Kidney epithelial cell (primary cell): Measurements from ENCODE around the gene KEL. TPM values are rescaled to one million over a fixed set of nuclear protein-coding genes. Genes with fewer than 3 reads are reported as not detected.

Experiments
- DNase-seq: peaks from one replicate; pipeline ENCODE4 v3.0.0-alpha.2; 2010; ENCODE audit warnings: low read depth
- H3K27me3 ChIP-seq: 2 replicates; pipeline ENCODE4 v1.6.0; 2011; ENCODE audit warnings: low read length; ENCODE audit not compliant: control insufficient read depth, insufficient read depth
- H3K36me3 ChIP-seq: 2 replicates; pipeline ENCODE4 v1.5.1; 2011; ENCODE audit warnings: low read length; ENCODE audit not compliant: control insufficient read depth, insufficient read depth
- H3K4me3 ChIP-seq: 2 replicates; pipeline ENCODE4 v1.5.1; 2011; ENCODE audit warnings: low read depth, mild to moderate bottlenecking, control low read depth, low read length
- CTCF ChIP-seq: IDR thresholded peaks from 2 replicates; pipeline ENCODE4 v1.5.1; 2011; ENCODE audit warnings: mild to moderate bottlenecking, moderate library complexity, low read length, control low read depth, inconsistent platforms; ENCODE audit not compliant: insufficient read depth, poor library complexity, severe bottlenecking
- total RNA-seq: library from RNA; depleted of rRNA; stranded (reverse); fragments of >200 nt; gene quantifications from 2 replicates; pipeline ENCODE4 v1.2.3, GENCODE V29; 2015

The KEL gene
- total RNA-seq, 1 donor from 2014 or later = not detected

GRCh38 chr7:142894112-142894984, 67.8 kb downstream of the KEL start:
- Histone ChIP-seq H3K4me3 (no peak overlapping the region), H3K36me3 (no peaks in the 10 kb centered on the region), H3K27me3 (no peaks in the 10 kb centered on the region)
- no peak for DNase-seq
- TF ChIP-seq CTCF = no peak

- no peaks in the 10 kb centered on the region for H3K36me3 ChIP-seq
- DNase-seq = no peak
- no peak for TF ChIP-seq CTCF
- no peaks in the 10 kb centered on the region for H3K27me3 ChIP-seq
- H3K4me3 ChIP-seq = no peak overlapping the region
Observed at GRCh38 chr7:142892951-142893350, 69.2 kb downstream of the KEL start.

GRCh38 chr7:142891490-142892082, 70.6 kb downstream of the KEL start:
- Histone ChIP-seq H3K36me3 (no peaks in the 10 kb centered on the region), H3K4me3 (no peak overlapping the region), H3K27me3 (no peaks in the 10 kb centered on the region)
- TF ChIP-seq CTCF = no peak
- DNase-seq = no peak

Other genes starting within 250 kb of the KEL start
- gene PRSS1, start 212.9 kb downstream of the KEL start, total RNA-seq = 1.5 and 2.1 TPM in 2 replicates
- not detected in 2 replicates for gene PRSS2, start 191.4 kb downstream of the KEL start, total RNA-seq
- 3.3 and 7.7 TPM in 2 replicates for gene EPHB6, start 107.3 kb downstream of the KEL start, total RNA-seq
- 7.6 and 10.6 TPM in 2 replicates for gene TRPV6, start 76.6 kb downstream of the KEL start, total RNA-seq
- gene TRPV5, start 28.6 kb downstream of the KEL start, total RNA-seq = not detected in 2 replicates
- not detected in 2 replicates for gene LLCFC1, start 22.9 kb downstream of the KEL start, total RNA-seq
- not detected in 2 replicates for gene OR9A2, start 64.8 kb upstream of the KEL start, total RNA-seq
- gene OR6V1, start 90.0 kb upstream of the KEL start, total RNA-seq = not detected in 2 replicates
- not detected in 2 replicates for gene PIP, start 169.7 kb upstream of the KEL start, total RNA-seq
- gene TAS2R39, start 221.1 kb upstream of the KEL start, total RNA-seq = not detected in 2 replicates